ACC112 (cell line): Measurements from ENCODE around the gene FANCI.
A peak's percentile ranks its signal among the peaks of the same experiment; 100 is the strongest.

Experiments used
- H2AFZ ChIP-seq: fragments of 200-600 bp; sonication (generic); one replicate; pipeline ENCODE4 v1.6.0; 2017; ENCODE audit warnings: antibody characterized with exemption, low read length; ENCODE audit not compliant: unreplicated experiment
- H3K27ac ChIP-seq: fragments of 200-600 bp; sonication (generic); 2 replicates; pipeline ENCODE4 v1.5.1; 2014; ENCODE audit warnings: low read depth, mild to moderate bottlenecking, antibody characterized with exemption, low read length, moderate library complexity
- H3K27me3 ChIP-seq: fragments of 200-600 bp; sonication (generic); 2 replicates; pipeline ENCODE4 v1.6.1; 2014; ENCODE audit warnings: mild to moderate bottlenecking, antibody characterized with exemption, low read length, moderate library complexity, mixed read lengths; ENCODE audit not compliant: insufficient read depth
- H3K36me3 ChIP-seq: fragments of 200-600 bp; sonication (generic); 2 replicates; pipeline ENCODE4 v1.6.1; 2016; ENCODE audit warnings: mild to moderate bottlenecking, antibody characterized with exemption, low read length, moderate library complexity, mixed read lengths; ENCODE audit not compliant: insufficient read depth
- H3K4me1 ChIP-seq: fragments of 200-600 bp; sonication (generic); one replicate; pipeline ENCODE4 v1.6.1; 2016; ENCODE audit warnings: low read length, mixed read lengths; ENCODE audit not compliant: insufficient read depth, unreplicated experiment, control insufficient read depth
- H3K4me3 ChIP-seq: fragments of 200-600 bp; sonication (generic); 2 replicates; pipeline ENCODE4 v1.5.1; 2014; ENCODE audit warnings: mild to moderate bottlenecking, low read depth, low read length
- H3K79me2 ChIP-seq: fragments of 200-600 bp; sonication (generic); one replicate; pipeline ENCODE4 v1.6.0; 2016; ENCODE audit warnings: low read length; ENCODE audit not compliant: control insufficient read depth, unreplicated experiment, insufficient read depth

Gene FANCI

GRCh38 chr15:89243691-89244573 lies at the start of gene FANCI:
FANCI (plus strand) TSS chr15:89243979; CDS start chr15:89247648, 3,669 bp downstream.
- H3K36me3 ChIP-seq = peaks cover 20% of the 10 kb centered on the region
- peak within 1 kb of the TSS; percentile 75 for H2AFZ ChIP-seq
- peak within 1 kb of the TSS; percentile 97 for H3K4me3 ChIP-seq
- peaks cover under 1% of the 10 kb centered on the region; the same call in 1 of the 2 replicates for H3K27me3 ChIP-seq
- peak within 1 kb of the TSS; percentile 38 for H3K27ac ChIP-seq
- H3K79me2 ChIP-seq = peaks cover 35% of the 10 kb centered on the region
- peaks cover 12% of the 10 kb centered on the region for H3K4me1 ChIP-seq

DNA sequence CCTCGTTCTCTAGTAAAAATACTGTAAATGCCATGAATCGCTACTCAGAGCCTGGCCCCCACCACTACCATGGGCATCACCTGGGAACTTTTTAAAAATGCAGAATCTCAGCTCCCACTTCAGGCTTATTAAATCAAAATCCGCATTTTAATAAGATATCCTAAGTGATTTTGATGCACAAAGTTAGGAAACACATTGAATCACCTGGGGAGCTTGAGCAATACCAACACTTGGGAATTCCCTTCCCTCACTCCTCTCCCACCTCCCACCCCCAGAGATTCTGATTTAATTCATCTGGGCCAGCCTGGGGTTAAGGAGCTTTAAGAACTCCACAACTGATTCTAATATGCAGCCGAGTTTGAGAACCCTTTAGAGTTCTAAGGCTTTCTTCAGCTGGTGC lies 49.2 kb upstream of the FANCI start:
- Histone ChIP-seq H2AFZ (no peak overlapping the region), H3K27ac (peak overlapping the region; percentile 95), H3K27me3 (no peaks in the 10 kb centered on the region), H3K4me3 (no peak overlapping the region), H3K36me3 (peaks cover 20% of the 10 kb centered on the region; the same call in 1 of the 2 replicates), H3K4me1 (peaks cover 44% of the 10 kb centered on the region), H3K79me2 (no peaks in the 10 kb centered on the region)

GRCh38 chr15:89195836-89196235 lies 47.9 kb upstream of the FANCI start:
- Histone ChIP-seq H3K4me3 (no peak overlapping the region), H2AFZ (no peak overlapping the region), H3K27ac (peak overlapping the region; percentile 95), H3K27me3 (no peaks in the 10 kb centered on the region), H3K4me1 (peaks cover 44% of the 10 kb centered on the region), H3K79me2 (no peaks in the 10 kb centered on the region), H3K36me3 (peaks cover 13% of the 10 kb centered on the region; the same call in 1 of the 2 replicates)

DNA sequence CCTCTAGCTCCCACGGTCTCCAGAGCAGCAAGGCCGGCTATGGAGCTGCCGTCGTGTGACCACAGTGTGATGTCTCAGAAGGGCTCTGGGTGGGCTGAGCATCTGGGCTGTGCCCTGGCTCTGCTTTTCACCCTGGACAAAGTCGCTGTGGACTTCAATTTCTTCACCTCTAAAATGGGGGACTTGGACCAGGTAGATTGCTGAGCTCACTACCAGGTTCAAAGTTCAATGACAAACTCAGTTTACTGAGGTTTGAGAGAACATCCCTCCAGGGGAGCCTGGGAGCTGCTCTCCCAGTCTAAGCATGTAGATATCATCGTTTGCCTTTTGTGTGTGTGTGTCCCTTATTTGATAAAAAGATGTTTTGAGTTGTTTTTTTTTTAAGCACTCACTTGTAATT lies 47.5 kb upstream of the FANCI start:
- H3K36me3 ChIP-seq = peaks cover 13% of the 10 kb centered on the region; the same call in 1 of the 2 replicates
- H3K27ac ChIP-seq = peak overlapping the region; percentile 95
- H3K27me3 ChIP-seq = no peaks in the 10 kb centered on the region
- no peak overlapping the region for H2AFZ ChIP-seq
- peaks cover 44% of the 10 kb centered on the region for H3K4me1 ChIP-seq
- no peaks in the 10 kb centered on the region for H3K79me2 ChIP-seq
- H3K4me3 ChIP-seq = no peak overlapping the region

GRCh38 chr15:89196994-89197393 lies 46.8 kb upstream of the FANCI start:
- H3K4me3 ChIP-seq = no peak overlapping the region

GRCh38 chr15:89197503-89197971 lies 46.2 kb upstream of the FANCI start:
- peaks cover 8% of the 10 kb centered on the region; the same call in 1 of the 2 replicates for H3K36me3 ChIP-seq

More at GRCh38 chr15:89196994-89197393, 46.8 kb upstream of the FANCI start:
- peaks cover 11% of the 10 kb centered on the region; the same call in 1 of the 2 replicates for H3K36me3 ChIP-seq
- H3K4me1 ChIP-seq = peaks cover 43% of the 10 kb centered on the region
- H3K27me3 ChIP-seq = no peaks in the 10 kb centered on the region
- peak overlapping the region; percentile 95; the same call in 1 of the 2 replicates for H3K27ac ChIP-seq
- no peak overlapping the region for H2AFZ ChIP-seq
- H3K79me2 ChIP-seq = no peaks in the 10 kb centered on the region

GRCh38 chr15:89198196-89198595 lies 45.6 kb upstream of the FANCI start:
- no peaks in the 10 kb centered on the region for H3K27me3 ChIP-seq
- peaks cover 31% of the 10 kb centered on the region for H3K4me1 ChIP-seq
- no peak overlapping the region for H2AFZ ChIP-seq
- peaks cover 7% of the 10 kb centered on the region; the same call in 1 of the 2 replicates for H3K36me3 ChIP-seq
- no peak overlapping the region for H3K27ac ChIP-seq
- H3K4me3 ChIP-seq = no peak overlapping the region
- H3K79me2 ChIP-seq = no peaks in the 10 kb centered on the region

More at GRCh38 chr15:89197503-89197971, 46.2 kb upstream of the FANCI start:
- Histone ChIP-seq H2AFZ (no peak overlapping the region), H3K4me3 (no peak overlapping the region), H3K27ac (peak overlapping the region; percentile 95; the same call in 1 of the 2 replicates), H3K27me3 (no peaks in the 10 kb centered on the region), H3K79me2 (no peaks in the 10 kb centered on the region), H3K4me1 (peaks cover 37% of the 10 kb centered on the region)

DNA sequence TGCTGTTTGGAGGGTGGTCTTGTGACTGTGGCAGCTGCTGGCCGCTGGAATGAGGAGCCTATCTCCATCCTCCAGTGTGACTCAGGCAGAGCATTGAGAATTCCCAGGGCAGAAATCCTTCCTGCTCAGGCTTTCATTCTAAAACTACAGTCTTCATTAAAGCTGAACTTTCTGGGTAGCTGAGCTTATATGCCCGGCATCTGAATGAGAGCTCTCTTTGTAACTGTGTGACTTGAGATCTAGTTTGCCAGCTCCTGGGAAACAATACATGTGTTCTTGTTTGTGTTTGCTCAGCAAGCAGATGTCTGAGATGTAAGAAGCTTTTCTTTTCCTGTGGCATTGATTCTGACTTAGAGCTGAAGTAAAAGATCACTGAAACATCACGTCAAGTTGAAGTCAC lies 44.8 kb upstream of the FANCI start:
- no peaks in the 10 kb centered on the region for H3K79me2 ChIP-seq
- H3K27me3 ChIP-seq = no peaks in the 10 kb centered on the region
- no peak overlapping the region for H3K4me3 ChIP-seq
- H2AFZ ChIP-seq = no peak overlapping the region
- peaks cover 5% of the 10 kb centered on the region; the same call in 1 of the 2 replicates for H3K36me3 ChIP-seq
- peaks cover 31% of the 10 kb centered on the region for H3K4me1 ChIP-seq
- no peak overlapping the region for H3K27ac ChIP-seq

DNA sequence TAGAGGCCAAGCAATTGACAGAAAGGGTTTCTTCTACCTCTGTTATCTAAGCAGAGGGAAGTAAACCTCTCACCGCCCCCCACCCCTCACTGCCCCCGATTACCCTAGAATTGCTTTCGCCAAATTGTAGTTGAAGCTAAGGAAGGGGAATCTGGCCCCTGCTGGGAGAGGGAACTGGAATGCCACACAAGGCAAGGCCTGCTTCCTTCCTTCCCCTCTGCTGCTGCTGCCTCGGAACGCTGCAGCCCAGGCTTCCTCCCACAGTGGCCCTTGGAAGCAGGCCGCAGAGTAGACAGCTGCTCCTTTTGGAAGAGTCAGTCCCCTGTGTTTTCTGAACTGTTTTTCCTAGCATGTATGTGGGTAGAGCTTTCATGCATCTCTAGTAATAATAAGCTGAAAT lies 44.0 kb upstream of the FANCI start:
- Histone ChIP-seq H3K4me3 (no peak overlapping the region), H3K4me1 (peaks cover 28% of the 10 kb centered on the region), H3K79me2 (no peaks in the 10 kb centered on the region), H2AFZ (no peak overlapping the region), H3K36me3 (peaks cover 5% of the 10 kb centered on the region; the same call in 1 of the 2 replicates), H3K27me3 (no peaks in the 10 kb centered on the region), H3K27ac (no peak overlapping the region)

DNA sequence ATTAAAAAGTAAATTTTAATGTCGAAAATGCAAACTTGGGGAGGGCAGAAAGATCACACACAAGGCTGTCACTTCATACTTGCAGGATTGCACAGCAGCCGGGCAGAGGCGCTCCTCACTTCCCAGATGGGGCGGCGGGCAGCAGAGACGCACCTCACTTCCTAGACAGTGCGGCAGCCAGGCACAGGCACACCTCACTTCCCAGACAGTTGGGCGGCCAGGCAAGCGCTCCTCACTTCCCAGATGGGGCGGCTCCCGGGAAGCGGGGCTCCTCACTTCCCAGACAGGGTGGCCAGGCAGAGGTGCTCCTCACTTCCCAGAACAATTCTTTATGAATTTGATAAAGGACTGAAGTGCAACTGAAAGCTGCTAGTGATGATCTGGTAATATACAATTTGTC lies 43.6 kb upstream of the FANCI start:
- Histone ChIP-seq H3K27ac (no peak overlapping the region), H2AFZ (no peak overlapping the region), H3K79me2 (no peaks in the 10 kb centered on the region), H3K27me3 (no peaks in the 10 kb centered on the region), H3K36me3 (peaks cover 1% of the 10 kb centered on the region; the same call in 1 of the 2 replicates), H3K4me3 (no peak overlapping the region), H3K4me1 (peaks cover 23% of the 10 kb centered on the region)
